ENCODE measurements around the gene ANXA2.

DNA sequence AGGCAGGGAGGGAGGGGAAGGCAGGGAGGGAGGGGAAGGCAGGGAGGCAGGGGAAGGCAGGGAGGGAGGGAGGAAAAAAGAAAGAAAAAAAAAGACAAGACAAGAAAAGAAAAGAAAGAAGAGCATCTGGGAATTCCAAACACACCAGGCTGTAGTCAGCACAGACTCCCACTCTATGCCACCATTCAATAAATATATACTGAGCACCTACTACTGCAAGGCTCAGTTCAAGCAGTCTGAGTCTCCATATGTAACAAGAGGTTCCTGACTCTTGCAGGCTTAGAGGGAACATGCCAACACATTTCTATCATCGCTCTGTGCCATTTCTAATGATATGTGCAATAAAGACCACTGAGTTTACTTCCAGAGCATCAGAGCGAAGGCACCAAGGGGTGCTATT lies 47.7 kb downstream of the ANXA2 start:
- TF ChIP-seq POLR2A (IDR thresholded peaks at IDR 0.05; ENCODE audit: low read length) (no peak), GATA1 (IDR thresholded peaks at IDR 0.05; ENCODE audit: low read depth, low read length) (no peak)
